ENCODE data around the gene KDM3B.
"Not testable (repeated sequence)": the region's sequence is repeated elsewhere in the genome, so short reads cannot be mapped to it uniquely, and the experiment has no call there.

Gene KDM3B, protein sequence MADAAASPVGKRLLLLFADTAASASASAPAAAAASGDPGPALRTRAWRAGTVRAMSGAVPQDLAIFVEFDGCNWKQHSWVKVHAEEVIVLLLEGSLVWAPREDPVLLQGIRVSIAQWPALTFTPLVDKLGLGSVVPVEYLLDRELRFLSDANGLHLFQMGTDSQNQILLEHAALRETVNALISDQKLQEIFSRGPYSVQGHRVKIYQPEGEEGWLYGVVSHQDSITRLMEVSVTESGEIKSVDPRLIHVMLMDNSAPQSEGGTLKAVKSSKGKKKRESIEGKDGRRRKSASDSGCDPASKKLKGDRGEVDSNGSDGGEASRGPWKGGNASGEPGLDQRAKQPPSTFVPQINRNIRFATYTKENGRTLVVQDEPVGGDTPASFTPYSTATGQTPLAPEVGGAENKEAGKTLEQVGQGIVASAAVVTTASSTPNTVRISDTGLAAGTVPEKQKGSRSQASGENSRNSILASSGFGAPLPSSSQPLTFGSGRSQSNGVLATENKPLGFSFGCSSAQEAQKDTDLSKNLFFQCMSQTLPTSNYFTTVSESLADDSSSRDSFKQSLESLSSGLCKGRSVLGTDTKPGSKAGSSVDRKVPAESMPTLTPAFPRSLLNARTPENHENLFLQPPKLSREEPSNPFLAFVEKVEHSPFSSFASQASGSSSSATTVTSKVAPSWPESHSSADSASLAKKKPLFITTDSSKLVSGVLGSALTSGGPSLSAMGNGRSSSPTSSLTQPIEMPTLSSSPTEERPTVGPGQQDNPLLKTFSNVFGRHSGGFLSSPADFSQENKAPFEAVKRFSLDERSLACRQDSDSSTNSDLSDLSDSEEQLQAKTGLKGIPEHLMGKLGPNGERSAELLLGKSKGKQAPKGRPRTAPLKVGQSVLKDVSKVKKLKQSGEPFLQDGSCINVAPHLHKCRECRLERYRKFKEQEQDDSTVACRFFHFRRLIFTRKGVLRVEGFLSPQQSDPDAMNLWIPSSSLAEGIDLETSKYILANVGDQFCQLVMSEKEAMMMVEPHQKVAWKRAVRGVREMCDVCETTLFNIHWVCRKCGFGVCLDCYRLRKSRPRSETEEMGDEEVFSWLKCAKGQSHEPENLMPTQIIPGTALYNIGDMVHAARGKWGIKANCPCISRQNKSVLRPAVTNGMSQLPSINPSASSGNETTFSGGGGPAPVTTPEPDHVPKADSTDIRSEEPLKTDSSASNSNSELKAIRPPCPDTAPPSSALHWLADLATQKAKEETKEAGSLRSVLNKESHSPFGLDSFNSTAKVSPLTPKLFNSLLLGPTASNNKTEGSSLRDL (N-terminal part only)

DNA sequence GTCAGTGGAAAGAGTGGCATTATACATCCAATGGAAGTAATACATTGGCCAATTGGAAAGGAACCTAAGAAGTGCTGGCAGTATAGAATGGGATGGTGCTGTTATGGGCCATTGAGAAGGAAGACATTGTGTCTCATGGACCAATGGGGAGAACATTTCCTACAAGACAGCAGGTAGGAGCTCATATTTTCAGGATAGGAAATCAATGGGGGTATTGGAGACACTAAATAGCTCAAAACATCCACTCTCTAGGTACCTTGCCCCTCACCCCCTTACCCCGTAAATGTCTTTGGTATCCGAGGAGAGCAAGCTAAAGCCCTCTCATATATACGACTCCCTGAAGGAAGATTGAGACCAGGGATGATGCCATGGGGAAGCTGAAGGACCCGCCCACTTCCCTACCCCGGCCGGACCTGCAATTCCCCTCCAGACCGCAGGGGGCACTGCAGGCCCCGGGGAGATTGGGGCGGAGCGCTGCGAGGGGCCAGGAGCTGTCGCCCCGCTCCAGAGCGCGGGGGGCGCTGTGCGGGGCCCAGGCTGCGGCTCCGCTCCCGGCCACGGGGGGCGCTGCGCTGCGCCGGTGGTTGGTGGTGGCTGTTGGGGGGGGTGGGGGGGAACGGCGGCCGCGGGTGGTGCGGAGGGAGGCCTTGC is at the start of gene KDM3B:
TSS of gene KDM3B (plus strand) at position 615 of the 651 bp plus-strand sequence. CDS start 111 bp downstream, outside the sequence.
- peak; percentile 91 to 96 for DNase-seq

- no peak for DNase-seq
These were observed 49.1 kb upstream of the KDM3B start for GRCh38 chr5:138303372-138303771.

DNA sequence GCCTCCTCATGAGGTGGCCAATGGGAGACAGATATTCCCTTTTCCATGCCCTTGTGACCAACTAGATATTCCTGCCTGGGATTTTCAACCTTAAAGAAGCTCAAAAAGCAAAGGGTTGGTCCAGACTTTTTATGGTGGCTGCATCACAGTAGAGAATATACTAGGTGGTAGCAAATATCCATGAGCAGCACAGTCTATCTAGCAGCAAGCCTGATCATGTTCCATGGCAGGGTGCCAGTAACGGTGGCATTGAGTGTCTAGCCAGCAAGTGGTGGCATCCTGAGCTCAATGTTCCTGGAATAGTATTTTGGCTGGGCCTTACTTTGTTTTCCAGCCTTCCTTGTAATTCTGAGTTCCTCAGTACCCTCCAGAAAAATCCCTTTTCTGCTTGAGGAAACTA is 46.7 kb upstream of the KDM3B start:
- DNase-seq, result no peak

- DNase-seq, result no peak
These were observed 36.7 kb upstream of the KDM3B start for GRCh38 chr5:138315751-138316278.

DNA sequence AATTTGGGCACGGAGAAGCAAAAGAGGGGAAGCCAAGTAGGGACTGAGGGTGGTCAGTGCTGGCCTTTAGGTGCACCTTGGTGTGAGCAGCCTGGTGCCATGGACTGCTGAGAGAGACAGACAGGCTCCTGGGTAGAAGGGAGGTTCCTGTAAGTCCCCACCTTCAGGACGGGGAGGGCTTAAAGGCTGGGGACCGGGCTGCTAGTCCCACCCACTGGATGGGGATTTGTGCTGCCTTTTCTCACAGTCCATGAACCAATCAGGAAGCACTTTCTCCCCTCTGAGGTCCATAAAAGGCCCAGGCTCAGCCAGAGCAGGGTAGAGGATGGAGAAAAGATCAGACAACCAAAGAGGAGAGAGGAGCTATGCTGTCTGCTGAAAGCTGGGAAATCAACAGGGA is 36.1 kb upstream of the KDM3B start:
- DNase-seq, result no peak

GRCh38 chr5:138318211-138318610 is 34.3 kb upstream of the KDM3B start:
- DNase-seq, result not testable (repeated sequence)

DNA sequence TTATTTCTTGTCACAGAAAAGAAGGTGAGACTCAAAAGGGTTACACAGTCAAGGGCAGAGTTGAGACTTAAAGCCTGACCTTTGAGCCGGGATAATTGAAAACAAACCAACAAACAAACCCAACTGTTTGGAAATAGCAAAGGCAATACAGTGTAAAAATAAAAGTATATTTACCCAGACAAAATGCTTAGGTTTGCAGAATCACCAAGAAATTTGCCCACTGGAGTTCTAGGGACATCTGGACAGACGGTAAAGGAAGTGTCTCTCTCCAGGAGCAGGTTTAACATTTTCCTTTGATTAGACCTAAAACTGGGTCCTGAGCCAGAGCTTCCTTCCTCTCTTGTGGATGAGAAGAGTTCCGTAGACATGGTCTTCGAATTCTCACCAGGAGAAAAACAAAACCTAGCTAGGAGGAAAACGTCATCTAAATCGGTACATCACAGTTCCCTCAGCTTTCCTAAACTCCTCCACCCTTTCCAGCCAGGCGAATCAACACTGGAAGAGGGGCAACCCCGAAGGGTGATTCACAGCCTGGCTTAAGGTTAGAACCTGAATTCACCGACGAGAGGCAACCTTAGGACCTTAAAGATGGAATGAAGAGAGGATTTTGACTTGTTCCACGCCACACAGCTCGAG is 21.6 kb upstream of the KDM3B start:
- DNase-seq, result no peak

DNA sequence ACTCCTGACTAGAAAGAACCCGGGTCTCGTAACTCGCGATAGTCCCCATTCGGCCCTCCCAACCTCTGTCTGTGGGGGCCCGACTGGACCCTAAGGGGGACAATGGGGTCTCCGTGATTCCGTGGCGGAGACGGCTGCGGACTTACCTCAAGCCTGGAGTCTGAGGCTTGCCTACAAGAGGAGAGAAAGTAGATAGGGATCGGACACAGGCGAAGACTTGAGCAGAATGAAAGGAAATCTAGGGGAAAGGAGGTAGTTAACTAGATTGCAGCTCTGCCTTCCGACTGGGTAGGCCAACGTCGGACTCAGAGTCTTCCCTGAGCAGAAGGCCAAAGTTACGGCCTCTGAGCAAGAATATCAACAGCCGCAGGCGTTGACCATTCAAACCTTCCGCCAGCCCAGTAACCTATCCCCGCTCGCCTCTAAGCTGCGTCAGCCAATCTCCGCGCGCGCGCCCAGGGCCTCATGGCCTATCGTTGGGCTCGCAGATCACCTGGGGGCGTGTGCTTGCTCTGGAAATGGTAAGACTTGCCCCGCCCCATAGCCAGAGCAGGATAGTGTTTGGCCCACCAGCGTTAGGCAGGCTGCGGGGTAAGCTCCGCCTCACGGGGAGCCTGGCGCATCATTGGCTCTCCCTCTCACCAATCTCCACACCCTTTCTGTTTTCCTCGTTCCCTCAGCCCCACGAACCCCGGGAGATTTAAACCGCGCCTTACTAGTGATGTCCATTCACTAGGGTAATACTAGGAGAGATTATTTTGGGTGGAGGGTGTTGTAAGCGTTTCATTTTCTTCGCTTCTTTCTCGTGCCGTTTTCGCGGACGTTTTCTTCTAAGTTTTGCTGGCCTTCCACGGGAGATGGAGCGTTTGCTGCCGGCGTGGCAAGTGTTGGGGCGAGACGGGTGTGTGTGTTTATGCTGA is 20.8 kb upstream of the KDM3B start, which contains the start of gene CDC25C:
TSS of gene CDC25C (minus strand) at position 356 of the 920 bp plus-strand sequence. CDS start 624 bp downstream, outside the sequence.
- DNase-seq, result peak; percentile 98

DNA sequence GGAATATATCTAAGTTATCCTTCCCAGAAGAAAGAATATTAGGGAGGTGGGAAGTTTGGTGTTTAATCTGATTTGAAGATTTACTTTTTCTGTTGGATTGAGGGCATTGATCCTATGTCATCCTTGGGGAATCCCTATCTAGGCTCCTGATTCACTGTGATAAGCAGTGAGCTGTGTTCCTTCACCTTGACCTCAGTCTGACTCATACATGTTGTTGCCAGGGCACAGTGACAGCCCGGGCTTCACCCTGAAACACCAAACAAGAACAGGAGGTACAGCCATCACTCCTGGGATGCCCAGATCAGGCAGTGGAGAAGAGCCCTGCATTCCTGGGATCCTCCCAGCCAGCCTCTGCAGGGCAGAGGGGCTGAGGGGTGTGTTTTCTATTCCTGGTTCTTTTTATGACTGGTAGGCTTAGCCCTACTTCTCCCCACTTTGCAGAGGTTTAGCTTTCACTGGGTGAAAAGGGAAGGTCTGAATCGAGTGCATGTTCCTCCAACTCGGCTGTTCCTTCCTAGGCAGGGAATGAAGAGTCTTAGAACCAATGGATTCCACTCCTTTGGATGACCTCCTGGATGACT is 17.5 kb upstream of the KDM3B start:
- DNase-seq, result no peak

- peak; percentile 81 to 86 for DNase-seq
These were observed 15.4 kb upstream of the KDM3B start for GRCh38 chr5:138336952-138337684.

DNA sequence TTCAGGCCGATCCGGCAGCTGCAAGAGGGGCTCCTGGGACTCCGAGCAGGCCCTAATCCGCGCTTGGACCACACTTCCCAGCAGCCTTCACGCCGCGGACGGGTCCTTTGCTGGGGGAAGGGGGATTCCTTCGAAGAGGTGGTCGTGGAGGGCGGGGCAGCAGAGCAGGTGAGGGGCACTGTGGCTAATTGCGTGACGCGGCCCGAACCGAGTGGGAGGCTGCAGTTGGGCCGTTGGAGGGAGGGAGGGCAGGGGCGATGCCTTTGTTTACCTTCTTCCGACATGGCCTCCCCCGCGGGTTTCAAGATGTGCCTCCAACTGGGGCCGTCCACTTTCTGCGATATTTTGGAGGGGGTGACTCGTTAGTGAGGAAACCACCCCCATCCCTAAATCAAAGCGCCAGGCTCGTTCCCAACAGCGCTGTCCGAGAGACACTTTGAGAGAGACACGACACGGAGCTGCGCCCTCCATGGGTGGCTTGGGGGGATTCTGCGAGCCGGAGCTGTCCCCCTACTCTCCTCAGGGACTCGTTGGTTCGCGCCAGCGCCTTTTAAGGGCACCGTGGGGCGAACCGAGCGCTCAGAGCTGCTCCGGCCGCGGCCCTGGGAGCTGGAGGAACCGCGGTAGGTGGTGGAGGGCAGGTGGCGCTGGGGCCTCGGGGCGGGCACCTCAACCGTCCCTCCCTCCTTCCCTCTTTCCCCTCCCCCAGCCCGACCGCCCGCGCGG is 14.6 kb upstream of the KDM3B start, which contains the start of gene FAM53C:
TSS of gene FAM53C (plus strand) at position 582 of the 726 bp plus-strand sequence. CDS start 3,070 bp downstream, outside the sequence.
- DNase-seq, result peak; percentile 92 to 95

GRCh38 chr5:138338411-138339090 is 13.9 kb upstream of the KDM3B start:
- no peak for DNase-seq

- DNase-seq, result no peak
These were observed 13.4 kb upstream of the KDM3B start for GRCh38 chr5:138339091-138339456.

- DNase-seq, result no peak
These were observed 13.0 kb upstream of the KDM3B start for GRCh38 chr5:138339464-138339863.

DNA sequence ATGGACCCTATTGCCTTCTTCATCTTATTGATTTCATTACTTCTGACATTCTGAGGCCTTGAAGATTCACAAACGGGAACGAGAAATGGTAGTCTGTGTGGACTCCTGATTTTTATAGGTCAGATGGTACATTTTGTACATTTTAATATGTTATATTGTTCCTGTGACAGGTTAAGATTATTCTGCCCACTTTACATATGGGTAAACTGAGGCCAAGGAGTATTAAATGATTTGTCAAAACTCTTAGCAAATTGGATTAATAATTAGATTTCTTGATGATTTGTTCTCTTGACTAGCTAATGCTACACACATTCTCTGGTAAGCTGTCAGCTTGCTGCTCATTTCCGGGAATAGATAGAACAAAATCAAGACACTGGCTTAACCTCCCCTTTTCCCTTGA is 12.5 kb upstream of the KDM3B start:
- DNase-seq, result no peak

GRCh38 chr5:138344887-138345622 is 7.4 kb upstream of the KDM3B start:
- DNase-seq, result no peak

GRCh38 chr5:138346889-138347288 is 5.6 kb upstream of the KDM3B start:
- DNase-seq, result no peak
